Tibial nerve (tissue), 4 donors: Measurements from ENCODE around the gene TRPV4. TPM values are rescaled to one million over a fixed set of nuclear protein-coding genes. Genes with fewer than 3 reads are reported as not detected.

Experiments
- DNase-seq, 2 donors: peaks; one replicate each; pipeline ENCODE4 v3.0.0-alpha.2; 2019; ENCODE audit warnings: low spot score in 2 of 2
- H3K27ac ChIP-seq, 4 donors: fragments of 200-600 bp; sonication (generic) in 3 of 4; one replicate each; pipeline ENCODE4 v1.5.1; 2017 to 2019; ENCODE audit warnings: mild to moderate bottlenecking in 1 of 4
- H3K27me3 ChIP-seq, 2 donors: fragments of 200-600 bp; sonication (generic) in 1 of 2; one replicate each; pipeline versions ENCODE4 v1.5.1 to v1.6.0; 2017 to 2019
- H3K36me3 ChIP-seq, 3 donors: fragments of 200-600 bp; sonication (generic); one replicate each; pipeline ENCODE4 v1.5.1; 2018 to 2019
- H3K4me1 ChIP-seq, 4 donors: fragments of 200-600 bp; sonication (generic) in 3 of 4; one replicate each; pipeline ENCODE4 v1.5.1; 2017 to 2019
- H3K4me3 ChIP-seq, 4 donors: fragments of 200-600 bp; sonication (generic) in 3 of 4; one replicate each; pipeline ENCODE4 v1.5.1; 2017 to 2019; ENCODE audit warnings: mild to moderate bottlenecking in 1 of 4, moderate library complexity in 1 of 4
- H3K9me3 ChIP-seq, 4 donors: fragments of 200-600 bp; sonication (generic) in 3 of 4; one replicate each; pipeline ENCODE4 v1.5.1; 2017 to 2019
- EP300 ChIP-seq, 2 donors: sonication (generic); formaldehyde crosslinking; IDR thresholded peaks; one replicate each; pipeline ENCODE4 v1.6.1; 2017; ENCODE audit warnings: antibody characterized with exemption in 2 of 2, mild to moderate bottlenecking in 1 of 2
- POLR2A ChIP-seq, 2 donors: fragments of 450-650 bp; IDR thresholded peaks; one replicate each; pipeline ENCODE4 v1.6.1; 2017; ENCODE audit warnings: antibody characterized with exemption in 2 of 2, mild to moderate bottlenecking in 2 of 2, moderate library complexity in 2 of 2
- WGBS, 2 donors: methylation state at CpG; one replicate each; pipeline ENCODE4 v1.1.5; 2018; 5-methylcytosine and 5-hydroxymethylcytosine counted together
- total RNA-seq, 4 donors: library from RNA; depleted of rRNA; stranded (reverse); fragments of >200 nt; gene quantifications; one replicate each; pipeline ENCODE4 v1.1.0, GENCODE V29; 2016
- TF ChIP-seq, protein P1 (sequence below), 5 experiments: fragments of 200-600 bp in 3 of 5; fragments of 450-650 bp in 2 of 5; sonication (generic) in 3 of 5; IDR thresholded peaks; one replicate each; pipeline ENCODE4 v1.5.1; 2016 to 2019; ENCODE audit warnings: antibody characterized with exemption in 5 of 5, mild to moderate bottlenecking in 3 of 5, moderate library complexity in 2 of 5

TRPV4 gene
- total RNA-seq, 4 donors from 2014 or later, result 0.42 to 3.0 (median 1.4) TPM

DNA sequence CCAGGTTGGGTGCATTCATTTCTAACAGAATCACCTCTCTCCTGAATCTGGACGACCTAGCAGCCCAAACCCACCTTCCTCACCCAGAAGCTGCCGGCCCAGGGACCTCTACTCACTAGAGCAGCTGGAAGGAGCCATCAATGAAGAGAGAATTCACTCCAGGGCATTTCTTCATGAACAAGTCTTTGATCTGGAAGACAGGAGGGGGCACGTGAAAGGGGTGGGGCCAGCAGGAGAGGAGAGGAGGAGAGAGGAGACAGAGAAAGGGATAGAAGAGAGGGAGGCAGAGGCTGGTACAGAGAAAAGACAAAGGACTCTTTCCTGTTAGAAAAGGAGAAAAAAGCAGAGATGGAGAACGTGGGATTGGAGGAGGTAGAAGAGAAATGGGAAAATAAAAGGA lies 39.8 kb downstream of the TRPV4 start:
- H3K36me3 ChIP-seq, result no peaks in the 10 kb centered on the region
- TF ChIP-seq POLR2A (IDR thresholded peaks at IDR 0.05) (no peak), EP300 (IDR thresholded peaks at IDR 0.05) (no peak)
- TF ChIP-seq, protein P1, sequence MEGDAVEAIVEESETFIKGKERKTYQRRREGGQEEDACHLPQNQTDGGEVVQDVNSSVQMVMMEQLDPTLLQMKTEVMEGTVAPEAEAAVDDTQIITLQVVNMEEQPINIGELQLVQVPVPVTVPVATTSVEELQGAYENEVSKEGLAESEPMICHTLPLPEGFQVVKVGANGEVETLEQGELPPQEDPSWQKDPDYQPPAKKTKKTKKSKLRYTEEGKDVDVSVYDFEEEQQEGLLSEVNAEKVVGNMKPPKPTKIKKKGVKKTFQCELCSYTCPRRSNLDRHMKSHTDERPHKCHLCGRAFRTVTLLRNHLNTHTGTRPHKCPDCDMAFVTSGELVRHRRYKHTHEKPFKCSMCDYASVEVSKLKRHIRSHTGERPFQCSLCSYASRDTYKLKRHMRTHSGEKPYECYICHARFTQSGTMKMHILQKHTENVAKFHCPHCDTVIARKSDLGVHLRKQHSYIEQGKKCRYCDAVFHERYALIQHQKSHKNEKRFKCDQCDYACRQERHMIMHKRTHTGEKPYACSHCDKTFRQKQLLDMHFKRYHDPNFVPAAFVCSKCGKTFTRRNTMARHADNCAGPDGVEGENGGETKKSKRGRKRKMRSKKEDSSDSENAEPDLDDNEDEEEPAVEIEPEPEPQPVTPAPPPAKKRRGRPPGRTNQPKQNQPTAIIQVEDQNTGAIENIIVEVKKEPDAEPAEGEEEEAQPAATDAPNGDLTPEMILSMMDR (IDR thresholded peaks at IDR 0.05), result no peak
- no peak overlapping the region for H3K4me3 ChIP-seq
- no peaks in the 10 kb centered on the region for H3K9me3 ChIP-seq
- no peaks in the 10 kb centered on the region for H3K27me3 ChIP-seq
- no peak for DNase-seq
- H3K27ac ChIP-seq, result no peak overlapping the region
- no peaks in the 10 kb centered on the region for H3K4me1 ChIP-seq
- WGBS, 2 donors, result 37 to 40% methylated on average over 4 of the region's 4 CpGs

DNA sequence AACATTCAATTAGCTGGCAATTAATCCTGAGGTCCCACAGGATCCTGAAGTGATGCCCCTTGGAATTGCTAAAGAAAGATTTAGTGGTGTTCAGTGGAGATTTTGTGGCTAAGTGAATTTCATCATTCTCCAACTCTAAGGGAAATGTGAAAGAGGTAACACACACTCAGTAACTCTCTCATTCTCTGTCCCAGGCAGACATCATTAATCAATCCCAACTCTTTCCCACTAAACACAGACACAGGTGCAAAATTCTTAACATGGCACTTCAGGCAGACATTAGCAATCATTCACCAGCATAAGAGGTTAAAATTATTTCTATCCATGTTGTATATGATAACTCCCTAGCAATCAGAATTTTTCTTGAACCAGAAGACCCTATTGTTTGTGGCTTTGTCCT lies 40.2 kb downstream of the TRPV4 start:
- Histone ChIP-seq H3K36me3 (peaks cover 0 to 4% (median 0%) of the 10 kb centered on the region in 3 donors), H3K9me3 (no peaks in the 10 kb centered on the region), H3K27ac (no peak overlapping the region), H3K4me1 (no peaks in the 10 kb centered on the region), H3K27me3 (no peaks in the 10 kb centered on the region), H3K4me3 (no peak overlapping the region)
- no peak for TF ChIP-seq POLR2A (IDR thresholded peaks at IDR 0.05)
- TF ChIP-seq EP300 (IDR thresholded peaks at IDR 0.05), result no peak
- TF ChIP-seq, protein P1 (IDR thresholded peaks at IDR 0.05), result no peak
- DNase-seq, result no peak

DNA sequence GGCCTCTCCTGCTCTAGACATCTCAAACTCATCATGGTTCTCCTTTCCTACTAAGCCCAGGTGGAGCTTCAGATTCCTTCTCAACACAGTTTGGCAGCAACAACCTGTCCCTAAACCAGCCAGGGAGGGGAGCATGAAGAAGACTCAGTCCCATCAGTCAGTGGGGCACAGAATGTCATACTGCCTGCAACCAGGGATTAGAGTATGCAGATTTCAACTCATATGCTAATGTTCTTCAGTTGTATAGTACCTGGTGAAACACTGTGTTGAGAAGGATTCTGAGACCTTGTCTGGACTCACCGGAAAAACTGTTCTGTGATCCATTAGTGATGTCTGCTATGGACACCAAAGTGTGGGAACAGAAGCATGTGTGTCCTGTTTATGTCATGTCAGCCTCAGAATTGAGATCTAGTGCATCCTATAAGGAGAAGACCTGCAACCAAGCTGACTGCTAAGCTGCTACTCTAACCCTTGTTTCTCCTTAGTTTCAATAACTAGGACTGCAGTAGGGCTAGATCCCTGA lies 43.6 kb downstream of the TRPV4 start:
- TF ChIP-seq EP300 (IDR thresholded peaks at IDR 0.05) (no peak), POLR2A (IDR thresholded peaks at IDR 0.05) (no peak)
- TF ChIP-seq, protein P1 (IDR thresholded peaks at IDR 0.05), result no peak
- Histone ChIP-seq H3K4me3 (no peak overlapping the region), H3K36me3 (peaks cover 0 to 12% (median 0%) of the 10 kb centered on the region in 3 donors), H3K27me3 (no peaks in the 10 kb centered on the region), H3K4me1 (no peaks in the 10 kb centered on the region), H3K27ac (no peak overlapping the region), H3K9me3 (no peaks in the 10 kb centered on the region)
- no peak for DNase-seq
- WGBS, 2 donors, result 87 to 94% methylated on average over 1 of the region's 1 CpG

DNA sequence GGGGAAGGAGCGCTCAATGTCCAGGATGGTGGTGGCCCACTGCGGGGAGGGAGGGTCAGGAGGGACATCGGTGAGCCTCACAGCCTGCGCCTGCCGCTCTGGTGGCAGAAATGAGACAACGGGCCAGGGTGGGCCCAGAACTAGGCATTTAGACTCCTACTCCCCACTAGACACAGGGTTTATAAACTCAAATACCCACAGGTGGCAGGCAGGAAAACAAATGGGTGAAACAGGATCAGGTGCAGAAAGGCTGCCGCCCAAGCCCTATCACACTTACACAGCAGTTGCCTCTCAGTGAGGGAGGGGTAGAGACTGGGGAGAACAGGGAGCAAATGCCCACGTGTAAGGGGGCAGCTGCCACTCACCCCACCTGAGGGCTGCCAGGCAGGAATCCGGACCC lies 46.4 kb downstream of the TRPV4 start:
- H3K36me3 ChIP-seq, result peaks cover 0 to 12% (median 0%) of the 10 kb centered on the region in 3 donors
- H3K27ac ChIP-seq, result no peak overlapping the region
- H3K4me1 ChIP-seq, result no peaks in the 10 kb centered on the region
- TF ChIP-seq POLR2A (IDR thresholded peaks at IDR 0.05) (no peak), EP300 (IDR thresholded peaks at IDR 0.05) (no peak)
- TF ChIP-seq, protein P1 (IDR thresholded peaks at IDR 0.05), result no peak
- 88 to 89% methylated on average over 9 of the region's 9 CpGs for WGBS, 2 donors
- DNase-seq, result no peak
- no peak overlapping the region for H3K4me3 ChIP-seq
- no peaks in the 10 kb centered on the region for H3K9me3 ChIP-seq
- H3K27me3 ChIP-seq, result no peaks in the 10 kb centered on the region

DNA sequence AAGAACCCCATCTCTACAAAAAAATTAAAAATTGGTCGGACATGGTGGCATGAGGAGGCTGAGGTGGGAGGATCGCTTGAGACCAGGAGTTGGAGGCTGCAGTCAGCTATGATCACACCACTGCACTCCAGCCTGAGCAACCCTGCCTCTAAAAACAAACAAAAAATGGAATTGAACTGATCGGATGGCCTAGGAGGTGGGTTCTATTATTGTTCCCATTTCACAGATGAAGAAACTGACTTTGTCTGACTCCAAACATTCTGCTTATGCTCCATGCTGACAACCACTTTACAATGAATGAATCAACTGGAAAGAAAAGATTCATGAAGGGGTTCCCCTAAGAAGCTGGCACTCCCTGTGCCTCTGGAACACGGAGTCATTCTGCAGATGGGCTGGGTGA lies 47.3 kb downstream of the TRPV4 start:
- Histone ChIP-seq H3K4me1 (no peaks in the 10 kb centered on the region), H3K27me3 (no peaks in the 10 kb centered on the region), H3K9me3 (no peaks in the 10 kb centered on the region), H3K4me3 (no peak overlapping the region), H3K27ac (no peak overlapping the region), H3K36me3 (peaks cover 0 to 12% (median 0%) of the 10 kb centered on the region in 3 donors)
- WGBS, 2 donors, result 88 to 92% methylated on average over 4 of the region's 4 CpGs
- TF ChIP-seq, protein P1 (IDR thresholded peaks at IDR 0.05), result no peak
- TF ChIP-seq POLR2A (IDR thresholded peaks at IDR 0.05) (no peak), EP300 (IDR thresholded peaks at IDR 0.05) (no peak)
- DNase-seq, result no peak
